NCI-H187 (cell line): ENCODE measurements around the gene SS18L1.

ENCODE experiments used
- DNase-seq, 2 experiments: peaks; one replicate each; lab custom pipeline; 2025; lab: John Stamatoyannopoulos, UW

SS18L1 gene

GRCh38 chr20:62226707-62227590, 83.4 kb downstream of the SS18L1 start:
- no peak for DNase-seq

GRCh38 chr20:62227591-62227976, 84.0 kb downstream of the SS18L1 start:
- DNase-seq: no peak

GRCh38 chr20:62227977-62228958, 84.7 kb downstream of the SS18L1 start:
- no peak for DNase-seq

GRCh38 chr20:62228982-62229545, 85.5 kb downstream of the SS18L1 start:
- no peak for DNase-seq

- DNase-seq: no peak
These were observed 86.1 kb downstream of the SS18L1 start for GRCh38 chr20:62229667-62230066.

- DNase-seq: no peak
These were observed 86.7 kb downstream of the SS18L1 start for GRCh38 chr20:62230276-62230675.

- DNase-seq: no peak
These were observed 87.1 kb downstream of the SS18L1 start for GRCh38 chr20:62230696-62231095.

- no peak for DNase-seq
These were observed 87.7 kb downstream of the SS18L1 start for GRCh38 chr20:62231292-62231691.
